Measurements from ENCODE around the gene UNCX.

GRCh38 chr7:1274876-1275375 is 42.3 kb downstream of the UNCX start:
- TF ChIP-seq CTCF (IDR thresholded peaks at IDR 0.05; ENCODE audit: low read depth, low read length) (no peak), MAX (IDR thresholded peaks at IDR 0.05; ENCODE audit: low read depth, low read length) (no peak), MYC (IDR thresholded peaks at IDR 0.05; ENCODE audit: low read depth, low read length) (no peak), POLR2A (IDR thresholded peaks at IDR 0.05; ENCODE audit: extremely low read depth, insufficient read length) (no peak)

All from NB4 (cell line).